ENCODE measurements around the gene DISC1. TPM values are rescaled to one million over a fixed set of nuclear protein-coding genes. Genes with fewer than 3 reads are reported as not detected.

The DISC1 gene
- polyA plus RNA-seq, 1 of the 3 experiments (the other 2 are of a cell fraction), result 1.7 TPM

GRCh38 chr1:231779081-231779480 is 152.5 kb downstream of the DISC1 start:
- no peak for DNase-seq
- H3K9me2 ChIP-seq, result no peaks in the 10 kb centered on the region
- H3F3A ChIP-seq (replicated peaks; ENCODE audit: insufficient read depth), result no peaks in the 10 kb centered on the region
- H3K4me3 ChIP-seq (ENCODE audit: low read depth in 2 of 2, low read length in 1 of 2), result no peak overlapping the region
- H3K79me2 ChIP-seq (ENCODE audit: insufficient read depth), result no peaks in the 10 kb centered on the region
- no peaks in the 10 kb centered on the region for H3K27me3 ChIP-seq (ENCODE audit: insufficient read depth)
- no peak overlapping the region for H2AFZ ChIP-seq (ENCODE audit: low read depth)
- H3K27ac ChIP-seq (ENCODE audit: low read depth in 2 of 2, low read length in 1 of 2), result no peak overlapping the region
- ChIA-PET POLR2A (no interaction called here), CTCF (interaction anchor here (1.2 kb wide), 1 partner anchor 22 kb away, joined by 5 read pairs; no protein-coding TSS in a partner anchor)
- H3K4me2 ChIP-seq, result no peak overlapping the region
- peaks cover 0 to 4% of the 10 kb centered on the region in 2 experiments; a peak in 2 of 4 replicates for H3K4me1 ChIP-seq (ENCODE audit: control insufficient read depth in 1 of 2, insufficient read depth in 2 of 2, low read depth in 1 of 2, low read length in 1 of 2)
- WGBS (ENCODE audit: low lambda C conversion rate), result 97% methylated on average over 3 of the region's 3 CpGs
- TF ChIP-seq, protein P1, sequence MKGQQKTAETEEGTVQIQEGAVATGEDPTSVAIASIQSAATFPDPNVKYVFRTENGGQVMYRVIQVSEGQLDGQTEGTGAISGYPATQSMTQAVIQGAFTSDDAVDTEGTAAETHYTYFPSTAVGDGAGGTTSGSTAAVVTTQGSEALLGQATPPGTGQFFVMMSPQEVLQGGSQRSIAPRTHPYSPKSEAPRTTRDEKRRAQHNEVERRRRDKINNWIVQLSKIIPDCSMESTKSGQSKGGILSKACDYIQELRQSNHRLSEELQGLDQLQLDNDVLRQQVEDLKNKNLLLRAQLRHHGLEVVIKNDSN (IDR thresholded peaks at IDR 0.05; ENCODE audit: borderline replicate concordance, low read depth), result no peak
- TF ChIP-seq SIN3A (IDR thresholded peaks at IDR 0.05; ENCODE audit: borderline replicate concordance, low read depth, low read length) (no peak), FOXJ3 (CRISPR knock-in tag; IDR thresholded peaks at IDR 0.05) (no peak), MEF2A (IDR thresholded peaks at IDR 0.05; ENCODE audit: borderline replicate concordance, low read depth) (no peak), FOXM1 (IDR thresholded peaks at IDR 0.05; ENCODE audit: low read depth) (no peak)
- TF ChIP-seq, protein P2, sequence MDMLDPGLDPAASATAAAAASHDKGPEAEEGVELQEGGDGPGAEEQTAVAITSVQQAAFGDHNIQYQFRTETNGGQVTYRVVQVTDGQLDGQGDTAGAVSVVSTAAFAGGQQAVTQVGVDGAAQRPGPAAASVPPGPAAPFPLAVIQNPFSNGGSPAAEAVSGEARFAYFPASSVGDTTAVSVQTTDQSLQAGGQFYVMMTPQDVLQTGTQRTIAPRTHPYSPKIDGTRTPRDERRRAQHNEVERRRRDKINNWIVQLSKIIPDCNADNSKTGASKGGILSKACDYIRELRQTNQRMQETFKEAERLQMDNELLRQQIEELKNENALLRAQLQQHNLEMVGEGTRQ (IDR thresholded peaks at IDR 0.05; ENCODE audit: borderline replicate concordance, low read depth, low read length), result no peak
- H3K9ac ChIP-seq, result no peak overlapping the region
- no peaks in the 10 kb centered on the region for H3K9me3 ChIP-seq
- H3K36me3 ChIP-seq (replicated peaks in 1 of 2; ENCODE audit: control insufficient read depth in 1 of 2, insufficient read depth in 2 of 2, low read length in 1 of 2), result no peaks in the 10 kb centered on the region
- H4K20me1 ChIP-seq (ENCODE audit: insufficient read depth), result no peaks in the 10 kb centered on the region

GRCh38 chr1:231781892-231782291 is 155.3 kb downstream of the DISC1 start:
- no peak overlapping the region for H3K4me3 ChIP-seq (ENCODE audit: low read depth in 2 of 2, low read length in 1 of 2)
- no peaks in the 10 kb centered on the region for H3K27me3 ChIP-seq (ENCODE audit: insufficient read depth)
- no peak overlapping the region for H3K9ac ChIP-seq
- no peaks in the 10 kb centered on the region for H4K20me1 ChIP-seq (ENCODE audit: insufficient read depth)
- H3K36me3 ChIP-seq (replicated peaks in 1 of 2; ENCODE audit: control insufficient read depth in 1 of 2, insufficient read depth in 2 of 2, low read length in 1 of 2), result no peaks in the 10 kb centered on the region
- TF ChIP-seq MXI1 (IDR thresholded peaks at IDR 0.05; ENCODE audit: low read depth, low read length) (no peak), MEF2A (IDR thresholded peaks at IDR 0.05; ENCODE audit: borderline replicate concordance, low read depth) (no peak), RFX5 (IDR thresholded peaks at IDR 0.05; ENCODE audit: low read length) (no peak), EP300 (IDR thresholded peaks at IDR 0.05; ENCODE audit: borderline replicate concordance in 1 of 2, low read depth in 1 of 2, low read length in 1 of 2) (no peak), GATA2 (CRISPR knock-in tag; IDR thresholded peaks at IDR 0.05) (no peak), YY1 (IDR thresholded peaks at IDR 0.05; ENCODE audit: low read depth) (no peak), CTCF (IDR thresholded peaks at IDR 0.05) (no peak), PBX3 (IDR thresholded peaks at IDR 0.05) (no peak), ZBTB33 (IDR thresholded peaks at IDR 0.05; ENCODE audit: borderline replicate concordance, low read depth) (no peak), EZH2phosphoT487 (IDR thresholded peaks at IDR 0.05; ENCODE audit: borderline replicate concordance, low read depth) (no peak), FOXM1 (IDR thresholded peaks at IDR 0.05; ENCODE audit: low read depth) (no peak), POLR2AphosphoS5 (IDR thresholded peaks at IDR 0.05; ENCODE audit: low read depth, low read length) (no peak), JUND (IDR thresholded peaks at IDR 0.05) (no peak), ELF1 (IDR thresholded peaks at IDR 0.05) (no peak)
- TF ChIP-seq, protein P2 (IDR thresholded peaks at IDR 0.05; ENCODE audit: borderline replicate concordance, low read depth, low read length), result no peak
- no peak for DNase-seq
- H3K27ac ChIP-seq (ENCODE audit: low read depth in 2 of 2, low read length in 1 of 2), result no peak overlapping the region
- H3K4me2 ChIP-seq, result no peak overlapping the region
- WGBS (ENCODE audit: low lambda C conversion rate), result 55% methylated on average over 2 of the region's 2 CpGs
- H3K9me3 ChIP-seq, result no peaks in the 10 kb centered on the region
- no peaks in the 10 kb centered on the region for H3K9me2 ChIP-seq
- ChIA-PET CTCF (interaction anchor here (0.9 to 1.3 kb wide), 2 partner anchors 9 to 25 kb away, joined by 3 to 5 read pairs; no protein-coding TSS in a partner anchor), POLR2A (no interaction called here)
- no peaks in the 10 kb centered on the region for H3K79me2 ChIP-seq (ENCODE audit: insufficient read depth)
- peaks cover 0 to 4% of the 10 kb centered on the region in 2 experiments; a peak in 2 of 4 replicates for H3K4me1 ChIP-seq (ENCODE audit: control insufficient read depth in 1 of 2, insufficient read depth in 2 of 2, low read depth in 1 of 2, low read length in 1 of 2)
- H3F3A ChIP-seq (replicated peaks; ENCODE audit: insufficient read depth), result no peaks in the 10 kb centered on the region
- H2AFZ ChIP-seq (ENCODE audit: low read depth), result no peak overlapping the region

Measured in SK-N-SH (cell line).